ENCODE measurements around the gene ZNF865. TPM values are rescaled to one million over a fixed set of nuclear protein-coding genes. Genes with fewer than 3 reads are reported as not detected.

The ZNF865 gene
- total and polyA plus RNA-seq, 10 of the 15 experiments (the other 5 are each of a cell fraction or from before 2014, with no cell fraction given) = 0.02 to 18.3 (median 0.90) TPM

DNA sequence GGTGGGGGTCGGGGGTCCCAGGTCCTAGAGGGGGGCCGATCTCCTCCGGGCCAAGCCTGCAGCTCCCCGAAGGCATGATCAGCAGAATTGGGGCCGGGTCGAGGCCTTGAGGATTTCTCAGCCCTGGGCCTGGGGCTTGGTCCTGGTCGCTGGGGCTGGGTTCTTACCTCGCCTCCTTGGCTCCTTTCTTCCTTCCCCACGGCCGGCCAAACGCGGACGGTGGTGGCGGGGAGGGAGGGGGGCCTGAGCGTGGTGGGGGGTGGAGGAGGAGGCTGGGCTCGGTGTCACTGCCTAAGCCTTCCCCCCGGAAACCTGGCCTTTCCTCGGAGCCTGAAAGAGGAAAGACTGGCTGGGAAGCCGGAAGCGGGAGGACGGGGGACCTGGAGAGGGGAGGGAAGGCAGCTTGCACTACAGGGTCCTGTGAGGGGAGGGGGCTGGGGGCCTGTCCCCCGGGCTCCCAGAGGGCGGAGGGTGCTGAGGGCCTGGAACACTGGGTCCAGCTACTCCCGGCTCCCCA lies 24.8 kb upstream of the ZNF865 start, which contains the start of gene ZNF579 (continued):
- TF ChIP-seq, protein P1, sequence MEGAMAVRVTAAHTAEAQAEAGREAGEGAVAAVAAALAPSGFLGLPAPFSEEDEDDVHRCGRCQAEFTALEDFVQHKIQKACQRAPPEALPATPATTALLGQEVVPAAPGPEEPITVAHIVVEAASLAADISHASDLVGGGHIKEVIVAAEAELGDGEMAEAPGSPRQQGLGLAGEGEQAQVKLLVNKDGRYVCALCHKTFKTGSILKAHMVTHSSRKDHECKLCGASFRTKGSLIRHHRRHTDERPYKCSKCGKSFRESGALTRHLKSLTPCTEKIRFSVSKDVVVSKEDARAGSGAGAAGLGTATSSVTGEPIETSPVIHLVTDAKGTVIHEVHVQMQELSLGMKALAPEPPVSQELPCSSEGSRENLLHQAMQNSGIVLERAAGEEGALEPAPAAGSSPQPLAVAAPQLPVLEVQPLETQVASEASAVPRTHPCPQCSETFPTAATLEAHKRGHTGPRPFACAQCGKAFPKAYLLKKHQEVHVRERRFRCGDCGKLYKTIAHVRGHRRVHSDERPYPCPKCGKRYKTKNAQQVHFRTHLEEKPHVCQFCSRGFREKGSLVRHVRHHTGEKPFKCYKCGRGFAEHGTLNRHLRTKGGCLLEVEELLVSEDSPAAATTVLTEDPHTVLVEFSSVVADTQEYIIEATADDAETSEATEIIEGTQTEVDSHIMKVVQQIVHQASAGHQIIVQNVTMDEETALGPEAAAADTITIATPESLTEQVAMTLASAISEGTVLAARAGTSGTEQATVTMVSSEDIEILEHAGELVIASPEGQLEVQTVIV (IDR thresholded peaks at IDR 0.05; ENCODE audit: borderline replicate concordance, partially characterized antibody) = no peak
- TF ChIP-seq FOS (IDR thresholded peaks at IDR 0.05; ENCODE audit: borderline replicate concordance, extremely low read depth, insufficient read length) = no peak
- peak in 1 of 2 experiments; percentile 82; a peak in 2 of 4 replicates for TF ChIP-seq SRF (IDR thresholded peaks at IDR 0.05; ENCODE audit: low read depth in 2 of 2, low read length in 2 of 2)
- peak; percentile 70 for TF ChIP-seq IKZF1 (conservative IDR thresholded peaks at IDR 0.05)
- no peak for TF ChIP-seq SUPT20H (IDR thresholded peaks at IDR 0.05; ENCODE audit: borderline replicate concordance, control insufficient read depth, low read depth, low read length)
- peak; percentile 75 for TF ChIP-seq POLR2A (IDR thresholded peaks at IDR 0.05; ENCODE audit: low read depth, low read length)

DNA sequence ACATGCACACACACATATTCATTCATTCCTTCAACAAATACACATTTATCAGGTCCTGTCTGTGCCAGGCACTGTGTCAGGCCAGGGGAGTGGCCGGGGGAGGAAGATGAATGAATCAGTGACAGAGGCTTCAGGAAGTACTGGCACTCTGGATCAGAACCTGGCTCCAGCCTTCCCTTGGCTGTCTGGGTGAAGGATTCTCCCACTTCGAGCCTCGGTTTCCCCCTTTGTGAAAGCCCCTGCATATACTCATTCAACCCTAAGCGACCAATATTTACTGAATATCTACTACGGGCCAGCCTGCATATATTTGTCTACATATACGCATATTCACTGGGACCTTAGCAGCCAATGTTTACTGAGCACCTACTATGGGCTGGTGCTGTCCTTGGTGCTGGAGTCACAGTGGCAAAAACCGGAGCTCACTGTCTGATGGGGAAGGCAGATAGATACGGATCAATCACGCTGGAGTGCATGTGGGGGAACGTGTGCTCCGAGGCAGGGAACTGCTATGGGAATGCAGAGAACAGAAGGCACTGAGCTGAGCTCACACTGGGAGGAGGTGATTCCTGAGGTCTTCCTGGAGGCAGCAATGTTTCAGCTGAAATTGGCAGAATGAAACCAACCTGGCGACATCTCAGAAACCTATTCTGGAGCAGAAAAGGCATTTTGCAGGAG lies 24.2 kb upstream of the ZNF865 start:
- Histone ChIP-seq H3K9ac (ENCODE audit: control insufficient read depth, insufficient read depth, low read length) (peak overlapping the region; percentile 66), H3K9me3 (replicated peaks; ENCODE audit: control insufficient read depth, insufficient read depth, low read length) (no peaks in the 10 kb centered on the region), H2AFZ (ENCODE audit: control insufficient read depth, low read depth, low read length) (peak overlapping the region; percentile 82), H3K4me1 (ENCODE audit: control insufficient read depth, insufficient read depth, low read length) (0 out of 2 replicates have a peak, but pooled peaks cover 3% of the 10 kb centered on the region), H3K27ac (ENCODE audit: control insufficient read depth, insufficient read depth) (peak overlapping the region; percentile 52; the same call in 1 of the 2 replicates), H3K27me3 (replicated peaks in 1 of 2; ENCODE audit: control insufficient read depth in 2 of 2, insufficient read depth in 2 of 2, low read length in 1 of 2) (no peaks in the 10 kb centered on the region), H3K4me3 (peak overlapping the region; percentile 93), H3K36me3 (ENCODE audit: control insufficient read depth in 2 of 2, insufficient read depth in 2 of 2, low read length in 1 of 2) (peaks cover 0 to 5% of the 10 kb centered on the region in 2 experiments; a peak in 1 of 4 replicates), H3K79me2 (ENCODE audit: control insufficient read depth, insufficient read depth, low read length) (peaks cover 11% of the 10 kb centered on the region), H4K20me1 (ENCODE audit: control insufficient read depth, insufficient read depth) (no peaks in the 10 kb centered on the region), H3K4me2 (ENCODE audit: control insufficient read depth, insufficient read depth) (peak overlapping the region; percentile 56)
- whole genome bisulfite sequencing (ENCODE audit: insufficient coverage, insufficient replicate concordance, low lambda C conversion rate, missing lambda C conversion rate) = 70% methylated on average over 12 of the region's 12 CpGs
- SMC1A ChIA-PET (ENCODE audit: uncharacterized antibody, unreplicated experiment) = interaction anchor here (1.1 kb wide), 1 partner anchor 67 kb away, joined by 5 read pairs; no protein-coding TSS in a partner anchor
- ATAC-seq (no peak; the same call in 1 of the 3 replicates), DNase-seq (ENCODE audit: low read depth, low spot score) (no peak), FAIRE-seq (peak; percentile 54)
- POLR2A ChIA-PET = interaction anchor here (0.5 to 1.5 kb wide), 5 partner anchors 8 to 53 kb away, joined by 3 to 5 read pairs (median 4); partner anchors contain the start of gene FIZ1
- CTCF ChIA-PET = interaction anchor here (1.1 to 2.3 kb wide), 3 partner anchors 25 to 73 kb away, joined by 3 to 5 read pairs (median 5); partner anchors contain the start of gene ZNF865
- in situ Hi-C loops (cut with MboI) = no loop called here
- no TSS peak for BruUV-seq (replicated peaks)
- RAD21 ChIA-PET (ENCODE audit: unreplicated experiment) = interaction anchor here (0.8 to 1.3 kb wide), 2 partner anchors 18 to 45 kb away, joined by 3 to 4 read pairs; partner anchors contain the start of gene FIZ1
- intact Hi-C loops (cut with micrococcal nuclease; ENCODE audit: unreplicated experiment) = no loop called here
- TF ChIP-seq YBX1 (IDR thresholded peaks at IDR 0.05) (no peak), SIN3A (IDR thresholded peaks at IDR 0.05; ENCODE audit: low read depth, low read length) (0 out of 2 replicates have a peak, but pooled peaks have one; percentile 7), CBX5 (IDR thresholded peaks at IDR 0.05; ENCODE audit: low read depth) (no peak), SMARCA5 (IDR thresholded peaks at IDR 0.05) (0 out of 2 replicates have a peak, but pooled peaks have one; percentile 17), NFYB (IDR thresholded peaks at IDR 0.05; ENCODE audit: insufficient read depth, low read depth, low read length) (no peak), HDAC6 (IDR thresholded peaks at IDR 0.05; ENCODE audit: unreplicated experiment) (no peak), HDAC2 (IDR thresholded peaks at IDR 0.05) (no peak)
- TF ChIP-seq, protein P2, sequence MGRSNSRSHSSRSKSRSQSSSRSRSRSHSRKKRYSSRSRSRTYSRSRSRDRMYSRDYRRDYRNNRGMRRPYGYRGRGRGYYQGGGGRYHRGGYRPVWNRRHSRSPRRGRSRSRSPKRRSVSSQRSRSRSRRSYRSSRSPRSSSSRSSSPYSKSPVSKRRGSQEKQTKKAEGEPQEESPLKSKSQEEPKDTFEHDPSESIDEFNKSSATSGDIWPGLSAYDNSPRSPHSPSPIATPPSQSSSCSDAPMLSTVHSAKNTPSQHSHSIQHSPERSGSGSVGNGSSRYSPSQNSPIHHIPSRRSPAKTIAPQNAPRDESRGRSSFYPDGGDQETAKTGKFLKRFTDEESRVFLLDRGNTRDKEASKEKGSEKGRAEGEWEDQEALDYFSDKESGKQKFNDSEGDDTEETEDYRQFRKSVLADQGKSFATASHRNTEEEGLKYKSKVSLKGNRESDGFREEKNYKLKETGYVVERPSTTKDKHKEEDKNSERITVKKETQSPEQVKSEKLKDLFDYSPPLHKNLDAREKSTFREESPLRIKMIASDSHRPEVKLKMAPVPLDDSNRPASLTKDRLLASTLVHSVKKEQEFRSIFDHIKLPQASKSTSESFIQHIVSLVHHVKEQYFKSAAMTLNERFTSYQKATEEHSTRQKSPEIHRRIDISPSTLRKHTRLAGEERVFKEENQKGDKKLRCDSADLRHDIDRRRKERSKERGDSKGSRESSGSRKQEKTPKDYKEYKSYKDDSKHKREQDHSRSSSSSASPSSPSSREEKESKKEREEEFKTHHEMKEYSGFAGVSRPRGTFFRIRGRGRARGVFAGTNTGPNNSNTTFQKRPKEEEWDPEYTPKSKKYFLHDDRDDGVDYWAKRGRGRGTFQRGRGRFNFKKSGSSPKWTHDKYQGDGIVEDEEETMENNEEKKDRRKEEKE (IDR thresholded peaks at IDR 0.05) = no peak
- TF ChIP-seq, protein P3, sequence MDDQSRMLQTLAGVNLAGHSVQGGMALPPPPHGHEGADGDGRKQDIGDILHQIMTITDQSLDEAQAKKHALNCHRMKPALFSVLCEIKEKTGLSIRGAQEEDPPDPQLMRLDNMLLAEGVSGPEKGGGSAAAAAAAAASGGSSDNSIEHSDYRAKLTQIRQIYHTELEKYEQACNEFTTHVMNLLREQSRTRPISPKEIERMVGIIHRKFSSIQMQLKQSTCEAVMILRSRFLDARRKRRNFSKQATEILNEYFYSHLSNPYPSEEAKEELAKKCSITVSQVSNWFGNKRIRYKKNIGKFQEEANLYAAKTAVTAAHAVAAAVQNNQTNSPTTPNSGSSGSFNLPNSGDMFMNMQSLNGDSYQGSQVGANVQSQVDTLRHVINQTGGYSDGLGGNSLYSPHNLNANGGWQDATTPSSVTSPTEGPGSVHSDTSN (IDR thresholded peaks at IDR 0.05; ENCODE audit: insufficient replicate concordance, low read depth, low read length) = no peak
